SK-N-SH (cell line): ENCODE measurements around the gene PRSS36. TPM values are rescaled to one million over a fixed set of nuclear protein-coding genes. Genes with fewer than 3 reads are reported as not detected.

Source experiments
- CTCF ChIA-PET: fragments of 300-600, 350-600 bp; formaldehyde crosslinking; extraction: SDS; loops from one replicate; lab custom pipeline; 2021; lab: Yijun Ruan, JAX
- POLR2A ChIA-PET: fragments of 350-600 bp; sonication (Branson Sonifier 250); formaldehyde crosslinking; extraction: SDS; loops from one replicate; lab custom pipeline; 2020; ENCODE audit warnings: antibody characterized with exemption, inconsistent platforms; lab: Yijun Ruan, JAX
- DNase-seq: peaks from one replicate; pipeline ENCODE4 v3.0.0; 2012
- H2AFZ ChIP-seq: fragments of 200-600 bp; sonication (generic); 2 replicates; pipeline ENCODE4 v1.8.1; 2016; ENCODE audit warnings: antibody characterized with exemption, mild to moderate bottlenecking, low read depth
- H3F3A ChIP-seq: fragments of 200-600 bp; sonication (generic); replicated peaks from 2 replicates; pipeline ENCODE3; 2016; ENCODE audit warnings: antibody characterized with exemption, mild to moderate bottlenecking; ENCODE audit not compliant: insufficient read depth
- H3K27ac ChIP-seq, 2 experiments: fragments of 200-500 bp in 1 of 2; fragments of 200-600 bp in 1 of 2; sonication (Bioruptor generic) in 1 of 2; sonication (generic), shearing (Covaris generic) in 1 of 2; 2 replicates each; pipeline versions ENCODE4 v1.5.1 to v1.6.1; 2014 to 2016; ENCODE audit warnings: low read depth in 2 of 2, inconsistent platforms in 1 of 2, low read length in 1 of 2, mild to moderate bottlenecking in 1 of 2, mixed read lengths in 1 of 2
- H3K27me3 ChIP-seq: fragments of 200-600 bp; sonication (generic), shearing (Covaris generic); 2 replicates; pipeline ENCODE4 v1.6.1; 2016; ENCODE audit warnings: mixed run types; ENCODE audit not compliant: insufficient read depth
- H3K36me3 ChIP-seq, 2 experiments: fragments of 200-500 bp in 1 of 2; fragments of 200-600 bp in 1 of 2; sonication (Bioruptor generic) in 1 of 2; sonication (generic) in 1 of 2; replicated peaks in 1 of 2; 2 replicates each; pipeline versions ENCODE3 to v1.5.1; 2014 to 2016; ENCODE audit warnings: low read length in 1 of 2, mild to moderate bottlenecking in 1 of 2; ENCODE audit not compliant: insufficient read depth in 2 of 2, control insufficient read depth in 1 of 2
- H3K4me1 ChIP-seq, 2 experiments: fragments of 200-500 bp in 1 of 2; fragments of 200-600 bp in 1 of 2; sonication (Bioruptor generic) in 1 of 2; sonication (generic), shearing (Covaris generic) in 1 of 2; 2 replicates each; pipeline versions ENCODE4 v1.5.1 to v1.6.1; 2014 to 2016; ENCODE audit warnings: low read depth in 1 of 2, low read length in 1 of 2, mixed run types in 1 of 2; ENCODE audit not compliant: insufficient read depth in 2 of 2, control insufficient read depth in 1 of 2
- H3K4me2 ChIP-seq: fragments of 200-600 bp; sonication (generic), shearing (Covaris generic); 2 replicates; pipeline ENCODE4 v1.6.1; 2017; ENCODE audit warnings: mixed run types
- H3K4me3 ChIP-seq, 2 experiments: fragments of 200-500 bp in 1 of 2; fragments of 200-600 bp in 1 of 2; sonication (Bioruptor generic) in 1 of 2; sonication (generic), shearing (Covaris generic) in 1 of 2; 2 replicates each; pipeline versions ENCODE4 v1.5.1 to v1.8.1; 2014 to 2016; ENCODE audit warnings: low read depth in 2 of 2, inconsistent platforms in 1 of 2, low read length in 1 of 2, mild to moderate bottlenecking in 1 of 2, mixed read lengths in 1 of 2, moderate library complexity in 1 of 2
- H3K79me2 ChIP-seq: fragments of 200-600 bp; sonication (generic); 2 replicates; pipeline ENCODE4 v1.8.1; 2017; ENCODE audit warnings: mild to moderate bottlenecking; ENCODE audit not compliant: insufficient read depth
- H3K9ac ChIP-seq: fragments of 200-600 bp; sonication (generic); 2 replicates; pipeline ENCODE4 v1.6.1; 2017; ENCODE audit warnings: mixed run types
- H3K9me2 ChIP-seq: fragments of 200-600 bp; sonication (generic); 2 replicates; pipeline ENCODE4 v1.6.1; 2017; ENCODE audit warnings: mixed run types
- H3K9me3 ChIP-seq: fragments of 200-600 bp; sonication (generic); 2 replicates; pipeline ENCODE4 v1.6.1; 2017; ENCODE audit warnings: mixed run types, mild to moderate bottlenecking, moderate library complexity
- H4K20me1 ChIP-seq: fragments of 200-600 bp; sonication (generic); 2 replicates; pipeline ENCODE4 v1.6.1; 2017; ENCODE audit warnings: mild to moderate bottlenecking, mixed run types; ENCODE audit not compliant: insufficient read depth
- CHD2 ChIP-seq: fragments of 150-350 bp; IDR thresholded peaks from 2 replicates; pipeline ENCODE4 v1.6.1; 2018; ENCODE audit warnings: low read length; ENCODE audit not compliant: partially characterized antibody
- ELF1 ChIP-seq: IDR thresholded peaks from 2 replicates; pipeline ENCODE4 v1.4.0; 2012
- EP300 ChIP-seq, 2 experiments: IDR thresholded peaks; 2 replicates each; pipeline versions ENCODE4 v1.4.0 to v1.6.1; 2012; ENCODE audit warnings: borderline replicate concordance in 1 of 2, low read depth in 1 of 2, low read length in 1 of 2
- FOSL2 ChIP-seq: IDR thresholded peaks from 2 replicates; pipeline ENCODE4 v1.4.0; 2012; ENCODE audit warnings: low read depth, mild to moderate bottlenecking, moderate library complexity, borderline replicate concordance
- GABPA ChIP-seq: IDR thresholded peaks from 2 replicates; pipeline ENCODE4 v1.4.0; 2012; ENCODE audit warnings: low read depth, mild to moderate bottlenecking
- GATA2 ChIP-seq: sonication (generic); formaldehyde crosslinking; IDR thresholded peaks from 2 replicates; pipeline ENCODE4 v1.5.0; 2020; ENCODE audit warnings: mild to moderate bottlenecking, missing genetic modification reagents
- JUND ChIP-seq: IDR thresholded peaks from 2 replicates; pipeline ENCODE4 v1.4.0; 2012
- MEF2A ChIP-seq: IDR thresholded peaks from 2 replicates; pipeline ENCODE4 v1.4.0; 2012; ENCODE audit warnings: low read depth, borderline replicate concordance
- NFIC ChIP-seq: IDR thresholded peaks from 2 replicates; pipeline ENCODE4 v1.4.0; 2012; ENCODE audit warnings: borderline replicate concordance
- RAD21 ChIP-seq: IDR thresholded peaks from 2 replicates; pipeline ENCODE4 v1.6.1; 2012; ENCODE audit warnings: mild to moderate bottlenecking, low read length
- RXRA ChIP-seq: IDR thresholded peaks from 2 replicates; pipeline ENCODE4 v1.4.0; 2012; ENCODE audit warnings: low read depth, mild to moderate bottlenecking, borderline replicate concordance
- SIN3A ChIP-seq: IDR thresholded peaks from 2 replicates; pipeline ENCODE4 v1.6.1; 2012; ENCODE audit warnings: low read depth, mild to moderate bottlenecking, low read length, moderate library complexity, borderline replicate concordance
- SMC3 ChIP-seq: IDR thresholded peaks from 2 replicates; pipeline ENCODE4 v1.6.1; 2012; ENCODE audit warnings: low read depth, low read length, improper control_type of control experiment
- TAF1 ChIP-seq: IDR thresholded peaks from 2 replicates; pipeline ENCODE4 v1.6.1; 2012; ENCODE audit warnings: low read depth, mild to moderate bottlenecking, low read length, moderate library complexity, borderline replicate concordance
- WGBS: methylation state at CpG from one replicate; pipeline ENCODE4 v1.1.6; 2017; ENCODE audit warnings: low lambda C conversion rate; 5-methylcytosine and 5-hydroxymethylcytosine counted together
- polyA plus RNA-seq, 3 experiments: library from polyadenylated mRNA; depleted of rRNA; stranded (reverse); fragments of >200 nt; gene quantifications; 2 replicates each; pipeline ENCODE4 v1.2.3, GENCODE V29; 2012
- TF ChIP-seq, protein P1 (sequence below): IDR thresholded peaks from 2 replicates; pipeline ENCODE4 v1.4.0; 2012; ENCODE audit warnings: low read depth, borderline replicate concordance
- TF ChIP-seq, protein P2 (sequence below): IDR thresholded peaks from 2 replicates; pipeline ENCODE4 v1.4.0; 2012; ENCODE audit warnings: low read depth
- TF ChIP-seq, protein P3 (sequence below): fragments of 200-600 bp; sonication (generic); IDR thresholded peaks from 2 replicates; pipeline ENCODE4 v1.6.1; 2017; ENCODE audit warnings: antibody characterized with exemption, mild to moderate bottlenecking, moderate library complexity
- TF ChIP-seq, protein P4 (sequence below): IDR thresholded peaks from 2 replicates; pipeline ENCODE4; 2012

The PRSS36 gene
- polyA plus RNA-seq, 1 of the 3 experiments (the other 2 are of a cell fraction): 0.49 TPM

DNA sequence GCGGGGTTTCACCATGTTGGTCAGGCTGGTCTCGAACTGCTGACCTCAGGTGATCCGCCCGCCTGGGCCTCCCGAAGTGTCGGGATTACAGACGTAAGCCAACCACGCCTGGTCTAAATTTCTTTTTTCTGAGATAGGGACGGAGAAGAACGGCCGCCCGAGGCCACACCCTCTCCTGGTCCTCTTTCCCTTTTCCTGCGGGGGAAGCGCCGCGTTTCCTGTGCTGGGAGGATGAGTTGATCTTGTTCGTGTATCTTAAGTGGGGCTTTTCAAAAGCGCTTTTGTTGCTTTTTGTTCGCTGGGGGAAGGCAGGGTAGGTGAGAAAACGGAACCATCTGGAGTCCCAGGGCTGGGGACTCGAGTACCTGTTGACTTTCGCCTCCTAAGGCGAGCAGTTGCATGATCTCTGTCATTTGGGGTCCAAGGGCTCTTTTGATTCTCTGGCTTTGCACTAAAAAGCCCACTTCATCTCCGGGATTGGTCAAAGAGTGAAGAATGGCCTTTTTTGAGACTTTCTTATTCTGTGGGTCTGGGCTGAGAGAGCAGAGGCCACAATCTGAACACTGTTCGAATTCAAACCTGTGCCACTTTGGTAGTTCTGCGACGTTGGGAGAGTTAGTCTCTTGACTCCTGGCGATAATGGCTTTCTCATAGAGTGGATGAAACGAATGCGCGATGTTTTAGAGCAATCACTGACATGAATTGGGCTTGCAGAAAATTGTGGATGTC is 31.4 kb upstream of the PRSS36 start:
- Histone ChIP-seq H2AFZ (no peak overlapping the region), H3K36me3 (peaks cover 33 to 55% of the 10 kb centered on the region in 2 experiments), H3K9me2 (no peaks in the 10 kb centered on the region), H3K79me2 (peaks cover 70% of the 10 kb centered on the region), H3K9ac (peak overlapping the region; percentile 100), H3K4me2 (peak overlapping the region; percentile 92), H3F3A (peaks cover 17% of the 10 kb centered on the region), H3K27me3 (no peaks in the 10 kb centered on the region)
- DNase-seq: no peak
- CTCF ChIA-PET: interaction anchor here (1.2 kb wide), 1 partner anchor 39 kb away, joined by 5 read pairs; no protein-coding TSS in a partner anchor
- TF ChIP-seq SIN3A: no peak
- TF ChIP-seq NFIC: no peak
- TF ChIP-seq SMC3: no peak
- TF ChIP-seq JUND: no peak
- TF ChIP-seq, protein P1, sequence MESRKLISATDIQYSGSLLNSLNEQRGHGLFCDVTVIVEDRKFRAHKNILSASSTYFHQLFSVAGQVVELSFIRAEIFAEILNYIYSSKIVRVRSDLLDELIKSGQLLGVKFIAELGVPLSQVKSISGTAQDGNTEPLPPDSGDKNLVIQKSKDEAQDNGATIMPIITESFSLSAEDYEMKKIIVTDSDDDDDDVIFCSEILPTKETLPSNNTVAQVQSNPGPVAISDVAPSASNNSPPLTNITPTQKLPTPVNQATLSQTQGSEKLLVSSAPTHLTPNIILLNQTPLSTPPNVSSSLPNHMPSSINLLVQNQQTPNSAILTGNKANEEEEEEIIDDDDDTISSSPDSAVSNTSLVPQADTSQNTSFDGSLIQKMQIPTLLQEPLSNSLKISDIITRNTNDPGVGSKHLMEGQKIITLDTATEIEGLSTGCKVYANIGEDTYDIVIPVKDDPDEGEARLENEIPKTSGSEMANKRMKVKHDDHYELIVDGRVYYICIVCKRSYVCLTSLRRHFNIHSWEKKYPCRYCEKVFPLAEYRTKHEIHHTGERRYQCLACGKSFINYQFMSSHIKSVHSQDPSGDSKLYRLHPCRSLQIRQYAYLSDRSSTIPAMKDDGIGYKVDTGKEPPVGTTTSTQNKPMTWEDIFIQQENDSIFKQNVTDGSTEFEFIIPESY: no peak
- no peak for TF ChIP-seq RXRA
- no peak for TF ChIP-seq ELF1
- TF ChIP-seq RAD21: no peak
- no peak for TF ChIP-seq GABPA
- no peak for TF ChIP-seq FOSL2
- no peak for TF ChIP-seq CHD2
- no peak for TF ChIP-seq MEF2A
- TF ChIP-seq TAF1: no peak
- TF ChIP-seq GATA2: no peak
- TF ChIP-seq EP300 (IDR thresholded peaks at IDR 0.05; ENCODE audit: borderline replicate concordance in 1 of 2, low read depth in 1 of 2, low read length in 1 of 2): no peak
- TF ChIP-seq, protein P2, sequence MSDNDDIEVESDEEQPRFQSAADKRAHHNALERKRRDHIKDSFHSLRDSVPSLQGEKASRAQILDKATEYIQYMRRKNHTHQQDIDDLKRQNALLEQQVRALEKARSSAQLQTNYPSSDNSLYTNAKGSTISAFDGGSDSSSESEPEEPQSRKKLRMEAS: no peak
- TF ChIP-seq, protein P3, sequence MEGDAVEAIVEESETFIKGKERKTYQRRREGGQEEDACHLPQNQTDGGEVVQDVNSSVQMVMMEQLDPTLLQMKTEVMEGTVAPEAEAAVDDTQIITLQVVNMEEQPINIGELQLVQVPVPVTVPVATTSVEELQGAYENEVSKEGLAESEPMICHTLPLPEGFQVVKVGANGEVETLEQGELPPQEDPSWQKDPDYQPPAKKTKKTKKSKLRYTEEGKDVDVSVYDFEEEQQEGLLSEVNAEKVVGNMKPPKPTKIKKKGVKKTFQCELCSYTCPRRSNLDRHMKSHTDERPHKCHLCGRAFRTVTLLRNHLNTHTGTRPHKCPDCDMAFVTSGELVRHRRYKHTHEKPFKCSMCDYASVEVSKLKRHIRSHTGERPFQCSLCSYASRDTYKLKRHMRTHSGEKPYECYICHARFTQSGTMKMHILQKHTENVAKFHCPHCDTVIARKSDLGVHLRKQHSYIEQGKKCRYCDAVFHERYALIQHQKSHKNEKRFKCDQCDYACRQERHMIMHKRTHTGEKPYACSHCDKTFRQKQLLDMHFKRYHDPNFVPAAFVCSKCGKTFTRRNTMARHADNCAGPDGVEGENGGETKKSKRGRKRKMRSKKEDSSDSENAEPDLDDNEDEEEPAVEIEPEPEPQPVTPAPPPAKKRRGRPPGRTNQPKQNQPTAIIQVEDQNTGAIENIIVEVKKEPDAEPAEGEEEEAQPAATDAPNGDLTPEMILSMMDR: no peak
- TF ChIP-seq, protein P4, sequence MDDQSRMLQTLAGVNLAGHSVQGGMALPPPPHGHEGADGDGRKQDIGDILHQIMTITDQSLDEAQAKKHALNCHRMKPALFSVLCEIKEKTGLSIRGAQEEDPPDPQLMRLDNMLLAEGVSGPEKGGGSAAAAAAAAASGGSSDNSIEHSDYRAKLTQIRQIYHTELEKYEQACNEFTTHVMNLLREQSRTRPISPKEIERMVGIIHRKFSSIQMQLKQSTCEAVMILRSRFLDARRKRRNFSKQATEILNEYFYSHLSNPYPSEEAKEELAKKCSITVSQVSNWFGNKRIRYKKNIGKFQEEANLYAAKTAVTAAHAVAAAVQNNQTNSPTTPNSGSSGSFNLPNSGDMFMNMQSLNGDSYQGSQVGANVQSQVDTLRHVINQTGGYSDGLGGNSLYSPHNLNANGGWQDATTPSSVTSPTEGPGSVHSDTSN: no peak
- TF ChIP-seq, all 33 proteins: peak for 0
- peaks cover 9 to 15% of the 10 kb centered on the region in 2 experiments; a peak in 2 of 4 replicates for H3K4me1 ChIP-seq
- H3K4me3 ChIP-seq: peak overlapping the region; percentile 77 to 99
- WGBS: 2% methylated on average over 31 of the region's 31 CpGs
- POLR2A ChIA-PET: interaction anchor here (0.6 to 2.1 kb wide), 23 partner anchors 9 to 307 kb away, joined by 3 to 24 read pairs (median 4); partner anchors contain the start of genes ARMC5, HSD3B7, KAT8 and PYDC1
- peaks cover 58% of the 10 kb centered on the region for H4K20me1 ChIP-seq
- H3K27ac ChIP-seq: peak overlapping the region; percentile 60 to 95
- no peaks in the 10 kb centered on the region for H3K9me3 ChIP-seq
